Gastroesophageal sphincter (tissue), 4 donors: ENCODE data around the gene EIF5. TPM values are rescaled to one million over a fixed set of nuclear protein-coding genes. Genes with fewer than 3 reads are reported as not detected.

Experiments used
- ATAC-seq: fragments of 150-250 bp; one replicate; pipeline ENCODE4 v1.9.1; 2016; ENCODE audit warnings: mild to moderate bottlenecking, moderate library complexity
- H3K27ac ChIP-seq, 4 donors: fragments of 200-600 bp; sonication (generic) in 3 of 4; 1 replicate in 3 of 4; 2 replicates in 1 of 4; pipeline ENCODE4 v1.5.1; 2016 to 2019
- H3K27me3 ChIP-seq: fragments of 200-600 bp; sonication (generic); one replicate; pipeline ENCODE4 v1.5.1; 2019
- H3K36me3 ChIP-seq, 2 donors: fragments of 200-600 bp; sonication (generic); one replicate each; pipeline ENCODE4 v1.5.1; 2019; ENCODE audit warnings: control low read depth in 1 of 2
- H3K4me1 ChIP-seq, 3 donors: fragments of 200-600 bp; sonication (generic); 1 replicate in 2 of 3; 2 replicates in 1 of 3; pipeline ENCODE4 v1.5.1; 2016 to 2019; ENCODE audit warnings: control low read depth in 2 of 3
- H3K4me3 ChIP-seq, 2 donors: fragments of 200-600 bp; sonication (generic); one replicate each; pipeline ENCODE4 v1.5.1; 2019; ENCODE audit warnings: mild to moderate bottlenecking in 1 of 2, moderate library complexity in 1 of 2
- H3K9me3 ChIP-seq, 3 donors: fragments of 200-600 bp; sonication (generic); one replicate each; pipeline ENCODE4 v1.5.1; 2017 to 2019; ENCODE audit warnings: control low read depth in 2 of 3
- EP300 ChIP-seq: sonication (generic); formaldehyde crosslinking; IDR thresholded peaks from one replicate; pipeline ENCODE4 v1.6.1; 2017; ENCODE audit warnings: antibody characterized with exemption, mild to moderate bottlenecking
- POLR2A ChIP-seq, 2 donors: fragments of 450-650 bp; IDR thresholded peaks; one replicate each; pipeline ENCODE4 v1.6.1; 2017; ENCODE audit warnings: antibody characterized with exemption in 2 of 2, mild to moderate bottlenecking in 2 of 2, moderate library complexity in 1 of 2
- POLR2AphosphoS5 ChIP-seq: sonication (generic); formaldehyde crosslinking; IDR thresholded peaks from one replicate; pipeline ENCODE4 v1.6.1; 2017; ENCODE audit warnings: antibody characterized with exemption
- WGBS, 2 donors: methylation state at CpG; one replicate each; pipeline ENCODE4 v1.1.5; 2018; ENCODE audit warnings: low coverage in 1 of 2; 5-methylcytosine and 5-hydroxymethylcytosine counted together
- total RNA-seq, 4 donors: library from RNA; depleted of rRNA; stranded (reverse); fragments of >200 nt; gene quantifications; one replicate each; pipeline ENCODE4 v1.1.0, GENCODE V29; 2016
- TF ChIP-seq, protein P1 (sequence below), 4 experiments: fragments of 200-600 bp in 2 of 4; fragments of 450-650 bp in 2 of 4; sonication (generic) in 1 of 4; IDR thresholded peaks; one replicate each; pipeline ENCODE4 v1.5.1; 2017 to 2019; ENCODE audit warnings: antibody characterized with exemption in 4 of 4, mild to moderate bottlenecking in 2 of 4, moderate library complexity in 2 of 4

The EIF5 gene
- total RNA-seq, 4 donors from 2014 or later = 166 to 252 (median 203) TPM

DNA sequence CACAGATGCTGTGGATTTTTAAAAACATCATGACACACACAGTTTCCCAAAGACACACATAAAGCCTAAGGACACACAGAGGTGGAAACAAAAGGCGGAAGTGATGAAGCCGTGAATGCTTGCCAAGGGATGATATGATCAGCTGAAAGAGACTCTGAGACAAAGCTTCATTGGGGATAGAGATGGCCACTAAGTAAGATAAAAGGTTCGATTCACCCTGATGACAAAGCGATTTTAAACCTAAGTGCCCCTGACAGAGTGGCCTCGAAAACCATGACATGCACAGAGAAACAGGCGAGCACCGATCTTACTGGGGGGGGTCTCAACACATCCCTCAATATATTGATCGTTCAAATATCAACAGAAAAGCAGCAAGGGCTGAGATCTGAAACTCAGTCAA lies 20.3 kb upstream of the EIF5 start:
- TF ChIP-seq POLR2A (IDR thresholded peaks at IDR 0.05) (no peak), EP300 (no peak), POLR2AphosphoS5 (no peak)
- TF ChIP-seq, protein P1, sequence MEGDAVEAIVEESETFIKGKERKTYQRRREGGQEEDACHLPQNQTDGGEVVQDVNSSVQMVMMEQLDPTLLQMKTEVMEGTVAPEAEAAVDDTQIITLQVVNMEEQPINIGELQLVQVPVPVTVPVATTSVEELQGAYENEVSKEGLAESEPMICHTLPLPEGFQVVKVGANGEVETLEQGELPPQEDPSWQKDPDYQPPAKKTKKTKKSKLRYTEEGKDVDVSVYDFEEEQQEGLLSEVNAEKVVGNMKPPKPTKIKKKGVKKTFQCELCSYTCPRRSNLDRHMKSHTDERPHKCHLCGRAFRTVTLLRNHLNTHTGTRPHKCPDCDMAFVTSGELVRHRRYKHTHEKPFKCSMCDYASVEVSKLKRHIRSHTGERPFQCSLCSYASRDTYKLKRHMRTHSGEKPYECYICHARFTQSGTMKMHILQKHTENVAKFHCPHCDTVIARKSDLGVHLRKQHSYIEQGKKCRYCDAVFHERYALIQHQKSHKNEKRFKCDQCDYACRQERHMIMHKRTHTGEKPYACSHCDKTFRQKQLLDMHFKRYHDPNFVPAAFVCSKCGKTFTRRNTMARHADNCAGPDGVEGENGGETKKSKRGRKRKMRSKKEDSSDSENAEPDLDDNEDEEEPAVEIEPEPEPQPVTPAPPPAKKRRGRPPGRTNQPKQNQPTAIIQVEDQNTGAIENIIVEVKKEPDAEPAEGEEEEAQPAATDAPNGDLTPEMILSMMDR (IDR thresholded peaks at IDR 0.05) = no peak
- ATAC-seq = no peak
- no peaks in the 10 kb centered on the region for H3K4me1 ChIP-seq

GRCh38 chr14:103314496-103315277 lies 19.4 kb upstream of the EIF5 start:
- Histone ChIP-seq H3K27ac (no peak overlapping the region), H3K4me3 (no peak overlapping the region), H3K36me3 (no peaks in the 10 kb centered on the region), H3K27me3 (peaks cover 20% of the 10 kb centered on the region), H3K9me3 (no peaks in the 10 kb centered on the region), H3K4me1 (no peaks in the 10 kb centered on the region)
- no peak for ATAC-seq
- 68 to 80% methylated on average over 1 to 3 of the region's 13 CpGs for WGBS, 2 donors
- no peak for TF ChIP-seq POLR2AphosphoS5
- TF ChIP-seq, protein P1 (IDR thresholded peaks at IDR 0.05) = no peak
- no peak for TF ChIP-seq POLR2A (IDR thresholded peaks at IDR 0.05)
- TF ChIP-seq EP300 = no peak

More for the DNA sequence above, 20.3 kb upstream of the EIF5 start:
- Histone ChIP-seq H3K4me3 (no peak overlapping the region), H3K27me3 (peaks cover 15% of the 10 kb centered on the region), H3K36me3 (no peaks in the 10 kb centered on the region), H3K27ac (no peak overlapping the region), H3K9me3 (no peaks in the 10 kb centered on the region)
- whole genome bisulfite sequencing, 2 donors = 69 to 80% methylated on average over 1 to 8 of the region's 8 CpGs

GRCh38 chr14:103315351-103315911 lies 18.6 kb upstream of the EIF5 start:
- H3K9me3 ChIP-seq = no peaks in the 10 kb centered on the region
- TF ChIP-seq POLR2A (IDR thresholded peaks at IDR 0.05) = no peak
- peak; percentile 11 for TF ChIP-seq POLR2AphosphoS5
- H3K4me3 ChIP-seq = no peak overlapping the region
- no peaks in the 10 kb centered on the region for H3K36me3 ChIP-seq
- H3K4me1 ChIP-seq = no peaks in the 10 kb centered on the region
- ATAC-seq = peak; percentile 59
- 74% methylated on average over 7 of the region's 14 CpGs; no CpG with 5 or more reads in 1 of the 2 donors for WGBS, 2 donors
- peaks cover 27% of the 10 kb centered on the region for H3K27me3 ChIP-seq
- H3K27ac ChIP-seq = no peak overlapping the region

DNA sequence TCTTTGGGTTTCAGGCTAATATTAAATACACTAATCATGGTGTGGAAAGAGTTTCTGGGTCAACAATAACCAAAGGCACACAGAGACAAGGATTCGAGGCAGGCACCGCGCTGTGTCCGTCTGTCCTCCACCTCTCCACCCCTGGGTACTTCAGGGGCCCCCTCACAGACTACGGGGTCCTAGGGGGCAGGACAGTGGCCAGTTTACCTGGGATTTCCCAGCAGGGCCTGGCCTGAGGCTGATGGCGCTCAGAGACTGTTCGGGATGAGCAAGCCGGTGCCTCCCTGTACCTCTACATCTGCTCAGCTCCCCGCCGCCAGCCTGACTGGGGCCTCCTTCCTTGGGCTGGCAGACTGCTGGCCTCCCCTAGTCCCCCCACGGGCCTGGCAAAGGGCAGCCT lies 18.1 kb upstream of the EIF5 start:
- Histone ChIP-seq H3K9me3 (no peaks in the 10 kb centered on the region), H3K36me3 (no peaks in the 10 kb centered on the region), H3K4me1 (no peaks in the 10 kb centered on the region), H3K4me3 (no peak overlapping the region), H3K27ac (no peak overlapping the region), H3K27me3 (peaks cover 32% of the 10 kb centered on the region)
- WGBS, 2 donors = 100% methylated on average over 2 of the region's 11 CpGs; no CpG with 5 or more reads in 1 of the 2 donors
- TF ChIP-seq EP300 = no peak
- no peak for TF ChIP-seq POLR2A (IDR thresholded peaks at IDR 0.05)
- no peak for TF ChIP-seq POLR2AphosphoS5
- TF ChIP-seq, protein P1 (IDR thresholded peaks at IDR 0.05) = no peak
- ATAC-seq = no peak

DNA sequence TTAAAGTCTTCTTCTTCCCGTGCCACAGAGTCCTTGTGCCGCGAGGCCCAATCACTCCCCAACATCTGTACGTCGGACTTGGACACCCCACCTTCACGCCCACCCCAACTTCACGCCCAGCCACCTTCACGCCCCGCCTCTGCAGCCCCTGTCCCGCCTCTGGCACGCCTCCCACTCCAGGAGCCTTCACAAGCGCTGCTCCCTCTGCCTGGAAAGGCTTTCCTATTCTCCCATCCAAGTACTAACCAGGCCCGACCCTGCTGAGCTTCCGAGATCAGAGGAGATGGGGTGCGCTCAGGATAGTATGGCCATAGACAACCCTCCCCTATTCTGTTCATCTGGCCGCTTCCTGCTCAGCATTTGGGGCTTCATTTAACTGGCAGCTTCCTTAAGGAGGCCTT lies 17.3 kb upstream of the EIF5 start:
- Histone ChIP-seq H3K4me3 (no peak overlapping the region), H3K27ac (no peak overlapping the region), H3K9me3 (no peaks in the 10 kb centered on the region), H3K4me1 (no peaks in the 10 kb centered on the region), H3K36me3 (no peaks in the 10 kb centered on the region), H3K27me3 (peaks cover 35% of the 10 kb centered on the region)
- WGBS, 2 donors = 84 to 100% methylated on average over 1 to 10 of the region's 16 CpGs
- no peak for ATAC-seq
- TF ChIP-seq POLR2A (IDR thresholded peaks at IDR 0.05) (no peak), EP300 (no peak), POLR2AphosphoS5 (no peak)
- TF ChIP-seq, protein P1 (IDR thresholded peaks at IDR 0.05) = no peak
